Stimulated activated CD4-positive, alpha-beta T cell treated with anti-CD3 and anti-CD28 coated beads, TNF-alpha, amount 100 ng/mL, for 4 hours (primary cell): Measurements from ENCODE around the gene ARHGAP21.

Source experiments
- DNase-seq, 3 experiments: peaks; one replicate each; pipeline ENCODE4 v3.0.0-alpha.2; 2020; ENCODE audit warnings: low read depth in 3 of 3

ARHGAP21 gene

GRCh38 chr10:24722676-24723385 lies 856 bp downstream of the ARHGAP21 start:
- DNase-seq: peak; percentile 13 to 35 (median 20)

GRCh38 chr10:24722131-24722675 lies 1.5 kb downstream of the ARHGAP21 start:
- DNase-seq: no peak

GRCh38 chr10:24721229-24722106 lies 2.2 kb downstream of the ARHGAP21 start:
- no peak for DNase-seq

- DNase-seq: no peak
Measured at GRCh38 chr10:24720096-24720495, 3.6 kb downstream of the ARHGAP21 start.

DNA sequence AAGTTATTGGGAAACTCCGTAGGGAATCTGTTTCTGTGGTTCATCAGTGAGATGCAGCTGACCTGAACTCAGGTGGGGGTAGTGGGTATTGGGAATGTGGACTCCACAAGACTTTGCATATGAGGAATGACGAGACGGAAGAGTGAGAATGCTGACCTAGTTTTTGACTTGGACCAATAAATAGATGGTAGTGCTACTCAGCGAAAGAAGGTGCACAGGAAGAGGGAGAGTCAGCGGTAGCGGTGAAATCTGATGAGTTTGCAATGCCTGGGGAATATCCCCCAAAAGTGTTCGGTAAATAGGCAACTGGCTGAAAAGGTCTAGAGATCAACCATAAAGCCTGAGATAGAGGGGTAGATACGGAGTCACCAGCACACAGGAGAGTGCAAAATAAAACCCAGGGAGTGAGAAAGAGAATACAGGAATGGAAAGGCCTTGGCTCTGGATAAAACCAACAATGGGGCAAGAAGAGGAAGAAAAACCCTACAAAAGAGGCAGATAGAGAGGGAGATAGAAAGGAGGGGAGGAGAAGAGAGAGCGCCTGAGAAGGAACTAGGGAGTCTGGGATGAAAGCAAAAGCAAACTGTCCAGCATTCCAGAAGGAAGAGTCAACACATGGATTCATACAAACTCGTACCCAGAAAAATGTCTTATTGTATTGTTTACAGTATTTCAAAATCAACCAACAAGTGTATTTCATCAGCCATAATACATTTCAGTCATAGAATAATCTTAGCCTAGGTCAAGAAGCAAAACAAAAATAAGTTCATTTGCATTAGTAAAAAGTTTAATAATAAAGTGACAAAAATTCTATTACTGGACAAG lies 5.4 kb downstream of the ARHGAP21 start:
- no peak for DNase-seq

- DNase-seq: no peak
Measured at GRCh38 chr10:24716295-24716694, 7.4 kb downstream of the ARHGAP21 start.

DNA sequence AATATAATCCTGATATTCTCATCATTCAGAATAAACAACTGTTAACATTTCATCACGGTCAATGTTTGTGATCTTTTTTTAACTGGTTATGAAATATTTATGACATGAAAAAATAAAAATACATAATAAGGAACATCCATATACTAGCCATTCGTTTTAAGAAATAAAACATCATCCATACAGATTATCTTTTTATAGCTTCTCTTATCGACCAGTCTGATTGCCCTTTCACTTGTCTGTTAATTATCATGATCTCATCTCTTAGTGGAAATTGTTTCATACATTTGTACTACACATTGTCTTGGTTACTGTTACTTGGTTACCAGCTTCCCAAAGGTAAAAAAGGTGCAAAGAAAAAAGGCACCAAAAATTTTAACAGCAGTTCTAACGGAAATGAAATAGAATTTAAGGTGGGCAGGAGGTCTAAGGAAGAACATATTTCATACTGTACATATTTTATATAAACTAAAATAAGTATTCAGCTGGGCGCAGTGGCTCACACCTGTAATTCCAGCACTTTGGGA lies 8.4 kb downstream of the ARHGAP21 start:
- DNase-seq: no peak

DNA sequence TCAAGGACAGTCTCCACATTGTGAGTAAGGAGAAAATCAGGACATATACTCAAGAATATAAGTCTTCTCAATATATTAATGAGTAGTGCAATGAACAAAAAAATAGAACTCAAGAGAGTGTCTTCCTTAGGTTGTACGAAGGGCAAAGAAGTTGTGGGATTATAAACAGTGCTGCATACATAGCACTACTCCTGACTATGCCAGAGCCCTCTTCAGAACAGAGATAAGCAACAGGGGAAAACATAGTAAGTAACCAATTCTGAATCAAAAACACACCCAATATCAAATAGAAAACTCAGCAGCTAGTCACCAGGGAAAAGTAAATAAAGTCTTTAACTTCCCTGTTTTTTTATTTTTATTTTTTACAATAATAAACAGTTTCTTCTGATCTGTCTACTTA lies 10.6 kb downstream of the ARHGAP21 start:
- DNase-seq: no peak

DNA sequence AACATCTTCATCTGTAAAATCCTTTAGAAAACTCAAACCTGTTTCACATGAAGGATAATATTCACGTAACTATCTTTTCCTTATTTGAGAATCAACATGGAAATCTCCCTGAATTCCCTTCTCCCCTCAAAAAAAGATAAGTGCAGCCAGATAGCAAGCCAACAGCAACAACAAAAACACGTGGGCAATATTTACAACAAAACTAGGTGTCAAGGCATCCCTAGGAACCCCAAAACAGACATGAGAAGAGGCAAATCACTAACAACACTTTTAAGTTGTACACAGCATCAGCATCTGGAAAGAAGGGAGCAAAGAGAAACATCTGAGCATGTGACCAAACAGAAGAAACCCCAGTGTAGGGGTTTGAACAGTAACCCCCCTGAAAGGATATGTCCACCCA lies 12.2 kb downstream of the ARHGAP21 start:
- no peak for DNase-seq

DNA sequence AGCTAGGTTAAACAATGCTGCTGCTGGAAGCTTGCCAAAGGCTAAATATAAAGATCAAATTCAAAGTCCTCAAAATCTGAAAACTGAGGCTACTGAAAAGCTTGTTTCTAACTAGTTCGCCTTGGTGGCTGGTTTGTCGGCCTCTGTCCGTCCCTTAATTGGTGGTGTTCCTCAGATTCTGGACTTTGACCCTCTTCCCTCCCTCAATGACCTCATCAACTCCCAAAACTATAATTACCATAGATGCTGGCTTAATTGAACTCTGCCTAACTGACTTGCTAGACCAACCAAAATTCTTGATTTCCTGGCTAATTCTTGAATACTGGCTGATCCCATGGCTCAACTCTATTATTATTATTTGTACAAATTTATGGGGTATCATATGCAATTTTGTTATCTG lies 15.6 kb downstream of the ARHGAP21 start:
- no peak for DNase-seq

- DNase-seq: no peak
Measured at GRCh38 chr10:24707445-24707844, 16.2 kb downstream of the ARHGAP21 start.

- no peak for DNase-seq
Measured at GRCh38 chr10:24706479-24707118, 17.1 kb downstream of the ARHGAP21 start.

GRCh38 chr10:24703700-24704099 lies 20.0 kb downstream of the ARHGAP21 start:
- DNase-seq: no peak

GRCh38 chr10:24701447-24701846 lies 22.2 kb downstream of the ARHGAP21 start:
- no peak for DNase-seq

- DNase-seq: no peak
Measured at GRCh38 chr10:24700948-24701347, 22.7 kb downstream of the ARHGAP21 start.

DNA sequence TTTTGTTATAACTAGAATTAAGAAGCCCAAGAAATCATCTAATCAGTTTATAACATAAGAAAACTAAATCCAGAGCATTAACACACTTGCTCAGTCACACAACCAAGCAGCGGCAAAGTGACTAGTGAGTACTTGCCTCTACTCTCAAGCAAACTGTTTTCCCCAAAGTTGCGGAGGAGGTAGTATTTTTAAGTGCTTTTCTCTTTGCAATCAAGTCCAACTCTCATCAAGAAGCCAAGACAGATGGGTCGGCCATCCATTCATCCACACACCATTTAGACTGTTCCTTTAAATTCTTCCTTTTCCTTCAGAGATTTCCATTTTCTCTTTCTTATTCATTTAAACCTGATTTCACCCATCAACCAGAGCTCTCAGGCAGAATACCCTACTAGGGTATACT lies 25.4 kb downstream of the ARHGAP21 start:
- no peak for DNase-seq

DNA sequence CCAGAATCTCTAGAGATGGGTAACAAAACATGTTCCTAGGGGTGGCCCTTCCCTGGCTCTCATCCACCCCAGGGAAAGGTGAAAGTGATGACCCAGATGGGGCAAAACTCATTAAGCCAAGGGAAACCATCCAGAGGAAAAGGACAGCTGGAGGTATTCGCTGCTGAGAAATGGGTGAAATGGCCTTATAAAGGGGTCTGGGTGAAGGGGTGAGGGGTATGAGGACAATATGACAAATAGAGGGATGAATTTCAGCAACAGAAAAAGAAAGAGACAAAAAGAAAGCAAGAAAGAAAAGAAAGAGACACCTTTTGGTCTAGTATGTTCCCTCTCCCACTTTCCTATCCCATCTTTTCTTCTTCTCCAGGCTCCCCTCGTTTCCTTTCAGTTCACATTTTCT lies 26.6 kb downstream of the ARHGAP21 start:
- DNase-seq: no peak

DNA sequence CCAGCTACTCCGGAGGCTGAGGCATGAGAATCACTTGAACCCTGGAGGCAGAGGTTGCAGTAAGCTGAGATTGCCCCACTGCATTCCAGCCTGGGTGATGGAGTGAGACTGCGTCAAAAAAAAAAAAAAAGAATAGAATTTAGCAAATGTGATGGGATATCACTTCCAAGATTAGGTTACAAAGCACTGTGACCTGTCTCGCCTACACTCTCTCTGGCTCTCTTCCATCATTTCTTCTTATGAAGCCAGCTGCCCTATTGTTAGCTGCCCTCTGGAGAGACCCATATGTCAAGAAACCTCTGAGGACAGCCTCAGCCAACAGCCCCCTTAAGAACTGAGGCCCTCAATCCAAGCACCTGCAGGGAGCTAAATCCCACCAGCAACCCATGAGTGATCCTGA lies 28.2 kb downstream of the ARHGAP21 start:
- DNase-seq: no peak

DNA sequence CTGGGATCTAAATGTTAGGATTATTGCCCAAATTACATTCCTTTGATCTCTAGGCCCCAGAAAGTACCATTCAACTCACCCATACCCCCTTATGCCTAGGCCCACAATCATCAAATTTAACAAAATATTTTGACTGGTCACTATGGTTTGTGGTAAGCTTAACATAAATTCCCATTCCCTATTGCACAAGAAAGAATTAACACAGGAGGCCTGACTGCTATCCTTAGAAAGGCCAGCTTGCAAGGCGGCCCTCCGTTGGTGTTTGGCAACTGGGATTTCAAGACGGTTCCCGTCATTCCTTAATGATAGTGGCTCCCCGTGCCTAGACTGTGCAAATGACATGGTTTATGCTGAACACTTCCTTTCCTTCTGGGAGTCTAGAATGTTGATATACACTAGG lies 29.6 kb downstream of the ARHGAP21 start:
- no peak for DNase-seq

DNA sequence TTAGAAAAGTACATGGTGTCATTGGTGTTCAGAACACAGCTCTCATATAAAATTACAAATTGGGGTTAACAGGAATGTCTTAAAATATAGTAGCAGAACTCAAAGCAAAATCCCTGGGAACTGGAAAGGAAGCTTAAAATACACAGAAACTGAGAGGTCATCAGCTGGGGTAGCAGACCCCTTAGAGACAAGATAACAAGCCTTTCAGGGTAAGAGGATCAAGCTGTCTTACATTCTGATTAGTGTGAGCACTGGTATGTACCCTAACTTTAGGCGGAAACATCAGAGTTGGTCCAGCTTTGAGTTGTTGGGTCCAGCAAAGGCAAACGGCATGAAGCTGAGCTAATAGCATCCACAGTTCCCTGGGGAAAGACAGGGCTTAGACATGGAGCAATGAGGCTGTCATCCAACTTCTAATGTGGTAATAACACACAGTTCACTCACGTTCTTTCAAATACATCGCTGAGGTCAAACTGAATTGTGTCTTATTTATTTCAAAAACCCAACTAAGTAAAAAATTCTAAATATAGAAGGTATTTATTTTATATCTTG lies 32.6 kb downstream of the ARHGAP21 start:
- no peak for DNase-seq

DNA sequence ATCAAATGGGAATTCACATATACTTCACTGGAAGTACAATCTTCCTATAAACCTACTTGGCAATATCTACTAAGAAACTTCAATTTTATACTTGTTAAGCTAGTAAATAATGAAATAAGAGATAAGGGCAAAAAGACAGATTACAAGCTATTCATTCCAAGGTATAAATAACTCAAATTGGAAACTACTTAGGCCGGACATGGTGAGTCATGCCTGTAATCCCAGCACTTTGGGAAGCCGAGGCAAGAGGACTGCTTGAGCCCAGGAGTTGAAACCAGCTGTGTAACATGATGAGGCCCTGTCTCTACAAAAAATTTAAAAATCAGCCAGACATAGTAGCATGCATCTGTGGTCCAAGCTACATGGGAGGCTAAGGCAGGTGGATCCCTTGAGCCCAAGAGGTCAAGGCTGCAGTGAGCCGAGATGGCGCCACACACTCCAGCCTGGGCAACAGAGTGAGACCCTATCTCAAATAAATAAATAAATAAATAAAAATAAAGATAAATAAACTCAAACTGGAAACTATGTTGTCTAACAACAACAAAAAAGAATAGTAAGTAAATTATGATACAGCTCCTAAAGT lies 37.6 kb downstream of the ARHGAP21 start:
- no peak for DNase-seq
